Psoas muscle (tissue), 8 donors: Measurements from ENCODE around the gene STPG2. TPM values are rescaled to one million over a fixed set of nuclear protein-coding genes. Genes with fewer than 3 reads are reported as not detected.

Source experiments
- ATAC-seq, 4 donors: fragments of 200-7000 bp; cut with Tn5 transposase; one replicate each; pipeline ENCODE4 v1.9.1; 2020; ENCODE audit warnings: moderate library complexity in 3 of 4, mild to moderate bottlenecking in 2 of 4
- DNase-seq, 2 donors: peaks; one replicate each; pipeline ENCODE4 v3.0.0-alpha.2; 2020
- H3K27ac ChIP-seq: fragments of 200-600 bp; one replicate; pipeline ENCODE4 v1.8.0; 2022
- H3K27me3 ChIP-seq, 3 donors: fragments of 200-600 bp in 1 of 3; one replicate each; pipeline versions ENCODE4 v1.6.1 to v1.8.0; 2013 to 2022; ENCODE audit warnings: low read length in 2 of 3, mild to moderate bottlenecking in 2 of 3, moderate library complexity in 1 of 3; ENCODE audit not compliant: insufficient read depth in 3 of 3
- H3K36me3 ChIP-seq, 2 donors: fragments of 200-600 bp in 1 of 2; one replicate each; pipeline versions ENCODE4 v1.6.1 to v1.8.0; 2013 to 2022; ENCODE audit warnings: low read depth in 1 of 2, mild to moderate bottlenecking in 1 of 2, moderate library complexity in 1 of 2; ENCODE audit not compliant: insufficient read depth in 1 of 2
- H3K4me1 ChIP-seq: fragments of 200-600 bp; one replicate; pipeline ENCODE4 v1.8.0; 2022
- H3K4me3 ChIP-seq: fragments of 200-600 bp; one replicate; pipeline ENCODE4 v1.8.0; 2022; ENCODE audit warnings: mild to moderate bottlenecking
- H3K9me3 ChIP-seq: fragments of 200-600 bp; one replicate; pipeline ENCODE4 v1.8.0; 2022
- WGBS, 3 donors: extraction: QIAGEN DNeasy Blood & Tissue Kit; methylation state at CpG; one replicate each; pipeline versions ENCODE4 v1.1.6 to v1.1.7; 2013; 5-methylcytosine and 5-hydroxymethylcytosine counted together
- intact Hi-C, 2 donors: fragments of 100-400 bp; cut with DNase I; formaldehyde crosslinking; loops; one replicate each; pipeline versions ENCODE4 v1.11.0 to v1.14.2; 2022
- polyA plus RNA-seq, 3 donors: library from polyadenylated mRNA; stranded (reverse); fragments of 200-250 nt; gene quantifications; one replicate each; pipeline ENCODE4 v1.2.3, GENCODE V29; 2013
- total RNA-seq, 4 donors: library from RNA; stranded (reverse); fragmentation: NEBNext Ultra II Directional in 2 of 4; extraction: Animal tissue kit (Norgen Biotek cat#: 25700) in 2 of 4; gene quantifications; one replicate each; pipeline versions ENCODE4 v1.2.1 to v1.2.4, GENCODE V29; 2021 to 2023
- TF ChIP-seq, protein P1 (sequence below): fragments of 200-600 bp; IDR thresholded peaks from one replicate; pipeline ENCODE4 v1.8.0; 2022; ENCODE audit warnings: antibody characterized with exemption
- donor health status: healthy with polysubstance abuse.
- donor health status: DM: no; HTN: no; CAD: no; lungs with moderate emphysema.
- donor health status: Bipolar disorder and iron deficiency.
- donor health status: healthy.
- donor health status: DM: yes; HTN: yes; CAD: no.
- donor health status: DM: no; HTN: no; CAD: no.
- donor health status: DM: no; HTN: no; CAD: no.
- donor health status: DM: yes; HTN: yes; CAD: no.

The STPG2 gene
- total and polyA plus RNA-seq, 7 donors = 0.01 to 0.21 TPM; not detected in 5

DNA sequence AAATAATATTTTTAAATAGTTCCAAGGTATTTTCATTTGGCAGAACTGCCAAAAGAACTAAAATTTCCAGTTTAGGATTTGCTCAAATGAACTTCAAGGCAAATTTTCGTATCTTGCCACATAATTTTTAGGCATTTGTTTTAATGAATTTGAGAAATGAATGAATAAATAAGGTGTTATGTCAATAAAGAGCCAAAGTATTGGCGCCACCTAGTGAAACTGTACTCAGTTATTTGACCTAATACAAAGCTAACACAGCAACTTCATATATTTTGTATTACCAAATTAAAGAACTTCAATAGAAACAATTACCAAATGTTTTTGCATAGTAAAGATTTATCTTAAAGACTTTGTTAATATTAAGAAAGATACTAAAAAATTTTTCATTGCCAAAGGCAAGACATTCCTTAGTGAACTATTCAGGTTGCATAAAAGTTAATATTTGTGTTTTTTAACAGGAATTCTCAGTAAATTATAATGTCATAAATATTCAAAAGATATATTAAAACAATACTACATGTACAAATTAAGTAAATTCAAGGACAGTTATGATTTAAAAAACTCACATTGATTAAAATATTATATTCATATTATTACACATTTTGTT lies 50.3 kb downstream of the STPG2 start:
- 22 to 37% (median 30%) methylated on average over 2 of the region's 2 CpGs for WGBS, 3 donors
- Histone ChIP-seq H3K4me1 (no peaks in the 10 kb centered on the region), H3K27me3 (peaks cover 0 to 6% (median 0%) of the 10 kb centered on the region in 3 donors), H3K9me3 (peaks cover 4% of the 10 kb centered on the region), H3K4me3 (no peak overlapping the region), H3K36me3 (no peaks in the 10 kb centered on the region), H3K27ac (no peak overlapping the region)
- TF ChIP-seq, protein P1, sequence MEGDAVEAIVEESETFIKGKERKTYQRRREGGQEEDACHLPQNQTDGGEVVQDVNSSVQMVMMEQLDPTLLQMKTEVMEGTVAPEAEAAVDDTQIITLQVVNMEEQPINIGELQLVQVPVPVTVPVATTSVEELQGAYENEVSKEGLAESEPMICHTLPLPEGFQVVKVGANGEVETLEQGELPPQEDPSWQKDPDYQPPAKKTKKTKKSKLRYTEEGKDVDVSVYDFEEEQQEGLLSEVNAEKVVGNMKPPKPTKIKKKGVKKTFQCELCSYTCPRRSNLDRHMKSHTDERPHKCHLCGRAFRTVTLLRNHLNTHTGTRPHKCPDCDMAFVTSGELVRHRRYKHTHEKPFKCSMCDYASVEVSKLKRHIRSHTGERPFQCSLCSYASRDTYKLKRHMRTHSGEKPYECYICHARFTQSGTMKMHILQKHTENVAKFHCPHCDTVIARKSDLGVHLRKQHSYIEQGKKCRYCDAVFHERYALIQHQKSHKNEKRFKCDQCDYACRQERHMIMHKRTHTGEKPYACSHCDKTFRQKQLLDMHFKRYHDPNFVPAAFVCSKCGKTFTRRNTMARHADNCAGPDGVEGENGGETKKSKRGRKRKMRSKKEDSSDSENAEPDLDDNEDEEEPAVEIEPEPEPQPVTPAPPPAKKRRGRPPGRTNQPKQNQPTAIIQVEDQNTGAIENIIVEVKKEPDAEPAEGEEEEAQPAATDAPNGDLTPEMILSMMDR = peak; percentile 22
- intact Hi-C loops = no loop called here
- no peak for ATAC-seq
- DNase-seq = no peak

DNA sequence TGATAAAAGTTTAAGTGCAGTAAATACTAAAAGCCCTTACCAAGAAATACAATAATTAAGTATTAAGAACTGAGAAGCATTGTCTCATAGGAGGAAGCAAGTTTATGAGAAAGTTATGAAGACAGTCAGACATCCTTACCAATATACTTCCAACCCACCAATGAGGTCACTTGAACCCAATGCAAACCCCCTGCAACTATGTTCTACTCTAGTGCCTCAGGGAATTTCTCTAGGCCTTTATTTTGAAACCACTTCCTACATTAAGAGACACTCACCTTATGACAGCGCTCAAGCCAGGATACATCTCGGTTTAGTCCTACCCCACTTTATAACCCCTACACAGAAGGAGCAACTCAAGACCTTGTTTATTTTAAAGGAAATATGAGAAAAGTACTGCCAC lies 61.3 kb downstream of the STPG2 start:
- WGBS, 3 donors = 87 to 94% (median 94%) methylated on average over 2 of the region's 2 CpGs

DNA sequence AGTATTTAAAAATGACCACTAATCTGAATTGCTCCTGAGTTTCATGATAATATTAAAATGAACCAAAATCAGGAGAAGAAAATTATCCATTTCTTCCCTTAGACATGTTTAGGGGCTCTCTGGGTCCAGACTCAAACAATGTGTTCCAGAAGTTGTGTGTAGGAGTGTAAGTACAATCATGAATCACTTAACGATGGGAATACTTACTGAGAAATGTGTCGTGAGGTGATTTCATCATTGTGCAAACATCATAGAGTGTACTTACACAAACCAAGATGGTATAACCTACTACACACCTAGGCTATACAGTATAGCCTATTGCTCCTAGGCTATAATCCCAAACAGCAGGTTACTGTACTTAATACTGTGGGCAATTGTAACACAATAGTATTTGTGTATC lies 74.8 kb downstream of the STPG2 start:
- intact Hi-C loops = no loop called here
- Histone ChIP-seq H3K27ac (no peak overlapping the region), H3K4me1 (no peaks in the 10 kb centered on the region), H3K36me3 (no peaks in the 10 kb centered on the region), H3K27me3 (no peaks in the 10 kb centered on the region), H3K9me3 (no peaks in the 10 kb centered on the region), H3K4me3 (no peak overlapping the region)
- no peak for ATAC-seq
- TF ChIP-seq, protein P1 = no peak
- WGBS, 3 donors = 84 to 93% (median 87%) methylated on average over 2 of the region's 2 CpGs
- no peak for DNase-seq

More for the DNA sequence above, 61.3 kb downstream of the STPG2 start:
- H3K4me3 ChIP-seq = no peak overlapping the region
- no peaks in the 10 kb centered on the region for H3K9me3 ChIP-seq
- no peaks in the 10 kb centered on the region for H3K4me1 ChIP-seq
- no peak for ATAC-seq
- intact Hi-C loops = no loop called here
- no peak for DNase-seq
- H3K27me3 ChIP-seq = no peaks in the 10 kb centered on the region
- no peaks in the 10 kb centered on the region for H3K36me3 ChIP-seq
- no peak overlapping the region for H3K27ac ChIP-seq
- TF ChIP-seq, protein P1 = no peak

DNA sequence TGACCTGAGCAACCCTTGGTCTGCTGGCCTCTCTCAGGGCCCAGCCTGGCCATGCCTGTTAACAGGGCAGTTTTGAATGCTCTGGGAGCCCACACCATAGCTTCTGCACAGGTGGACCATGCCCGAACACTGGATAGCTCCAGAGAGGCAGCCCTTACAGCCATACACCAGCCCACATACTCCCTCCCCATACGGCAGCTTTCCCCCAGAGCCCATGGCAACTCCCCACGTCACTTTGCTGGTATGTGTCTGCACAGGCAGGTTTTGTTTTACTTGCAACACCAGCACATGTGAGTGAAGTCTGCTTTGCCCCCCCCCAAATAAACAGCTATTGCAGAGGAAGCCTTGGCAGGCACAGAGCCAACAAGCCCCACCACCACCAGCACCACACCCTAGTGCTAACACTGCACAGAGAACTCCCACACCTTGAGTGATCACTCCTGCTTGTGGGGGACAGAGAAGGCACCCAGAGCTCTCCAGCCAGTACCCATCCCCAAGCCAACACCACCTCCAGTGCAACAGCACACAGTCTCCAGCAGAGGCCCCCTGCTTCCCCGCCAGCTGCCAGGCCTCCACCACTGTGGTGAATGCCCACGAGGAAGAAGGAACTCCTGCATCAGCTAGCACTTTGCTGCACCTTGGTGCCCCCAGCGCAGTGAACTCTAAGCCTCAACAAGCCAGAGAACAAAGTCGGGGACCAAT lies 87.3 kb downstream of the STPG2 start:
- TF ChIP-seq, protein P1 = no peak
- H3K27me3 ChIP-seq = no peaks in the 10 kb centered on the region
- 83 to 86% (median 85%) methylated on average over 7 of the region's 7 CpGs for WGBS, 3 donors
- no peaks in the 10 kb centered on the region for H3K4me1 ChIP-seq
- no peak for DNase-seq
- no peak for ATAC-seq
- intact Hi-C loops = no loop called here
- H3K36me3 ChIP-seq = no peaks in the 10 kb centered on the region
- H3K4me3 ChIP-seq = no peak overlapping the region
- no peaks in the 10 kb centered on the region for H3K9me3 ChIP-seq
- H3K27ac ChIP-seq = no peak overlapping the region
